T-helper 1 cell treated with Interleukin-12 subunit alpha and Interleukin-12 subunit beta and Interleukin-4 antibody, amounts not matched to agents 30 ng/mL and 1 ng/mL, for 36 hours (primary cell): ENCODE measurements around the gene CARD10. TPM values are rescaled to one million over a fixed set of nuclear protein-coding genes. Genes with fewer than 3 reads are reported as not detected.
"Not testable (repeated sequence)": the region's sequence is repeated elsewhere in the genome, so short reads cannot be mapped to it uniquely, and the experiment has no call there.

Experiments
- intact Hi-C: fragments of 100-400 bp; cut with micrococcal nuclease; formaldehyde crosslinking; loops from one replicate; pipeline ENCODE4 v1.15.1; 2024
- total RNA-seq: library from RNA; stranded (reverse); gene quantifications from 2 replicates; pipeline ENCODE4 v1.2.3, GENCODE V29; 2022

The CARD10 gene
- total RNA-seq, 1 donor from 2014 or later, result not detected

DNA sequence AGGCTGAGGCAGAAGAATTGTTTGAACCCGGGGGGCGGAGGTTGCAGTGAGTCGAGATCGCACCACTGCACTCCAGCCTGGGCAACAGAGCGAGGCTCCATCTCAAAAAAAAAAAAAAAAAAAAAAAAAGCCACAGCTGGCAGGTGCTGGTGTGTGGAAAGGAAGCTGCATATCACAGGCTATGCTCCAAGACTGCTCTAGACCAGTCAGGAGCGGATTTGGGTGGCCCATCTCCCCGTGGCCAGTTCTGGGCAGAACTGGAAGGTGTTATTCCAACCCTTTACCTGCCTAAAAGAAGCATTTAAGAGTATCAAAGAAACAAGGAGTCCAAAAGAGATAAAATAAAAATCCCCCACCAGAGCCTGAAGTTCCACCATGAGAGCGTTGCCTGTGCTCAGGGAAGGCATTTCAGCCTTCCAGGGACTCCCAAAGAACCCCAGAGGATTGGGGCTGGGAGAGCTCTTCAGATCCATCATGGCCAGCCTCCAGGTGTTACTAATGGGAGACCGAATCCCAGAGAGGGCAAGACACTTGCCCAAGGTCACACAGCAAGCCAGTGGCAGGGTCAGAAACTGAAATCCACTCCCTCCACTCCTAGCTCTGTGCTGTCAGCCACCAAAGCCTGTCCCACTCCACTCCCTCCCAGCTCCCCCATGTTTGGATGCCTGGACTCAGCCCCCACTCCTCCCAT, 47.3 kb downstream of the CARD10 start:
- intact Hi-C loops, result loop anchor here (1.0 to 2.0 kb wide), 3 partner anchors 21 to 95 kb away; no protein-coding TSS in a partner anchor

- intact Hi-C loops, result no loop called here
These were observed 49.1 kb downstream of the CARD10 start for GRCh38 chr22:37470087-37470445.

- intact Hi-C loops, result no loop called here
These were observed 49.7 kb downstream of the CARD10 start for GRCh38 chr22:37469416-37470086.

DNA sequence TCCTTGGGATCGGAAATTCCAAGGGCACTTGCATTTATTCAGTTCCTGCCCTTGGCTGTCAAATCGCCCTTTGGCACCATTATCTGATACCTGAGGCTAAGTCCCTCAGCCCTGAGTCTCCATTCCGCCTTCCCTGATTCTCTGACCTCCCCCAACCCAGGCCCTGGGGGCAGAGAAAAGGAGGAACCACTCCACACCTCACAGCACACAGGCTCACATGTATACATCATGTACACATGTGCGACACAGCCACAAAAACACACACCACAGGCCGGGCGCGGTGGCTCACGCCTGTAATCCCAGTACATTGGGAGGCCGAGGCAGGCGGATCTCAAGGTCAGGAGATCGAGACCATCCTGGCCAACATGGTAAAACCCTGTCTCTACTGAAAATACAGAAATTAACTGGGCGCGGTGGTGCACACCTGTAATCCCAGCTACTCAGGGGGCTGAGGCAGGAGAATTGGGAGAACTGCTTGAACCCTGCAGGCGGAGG, 51.0 kb downstream of the CARD10 start:
- intact Hi-C loops, result not testable (repeated sequence)

DNA sequence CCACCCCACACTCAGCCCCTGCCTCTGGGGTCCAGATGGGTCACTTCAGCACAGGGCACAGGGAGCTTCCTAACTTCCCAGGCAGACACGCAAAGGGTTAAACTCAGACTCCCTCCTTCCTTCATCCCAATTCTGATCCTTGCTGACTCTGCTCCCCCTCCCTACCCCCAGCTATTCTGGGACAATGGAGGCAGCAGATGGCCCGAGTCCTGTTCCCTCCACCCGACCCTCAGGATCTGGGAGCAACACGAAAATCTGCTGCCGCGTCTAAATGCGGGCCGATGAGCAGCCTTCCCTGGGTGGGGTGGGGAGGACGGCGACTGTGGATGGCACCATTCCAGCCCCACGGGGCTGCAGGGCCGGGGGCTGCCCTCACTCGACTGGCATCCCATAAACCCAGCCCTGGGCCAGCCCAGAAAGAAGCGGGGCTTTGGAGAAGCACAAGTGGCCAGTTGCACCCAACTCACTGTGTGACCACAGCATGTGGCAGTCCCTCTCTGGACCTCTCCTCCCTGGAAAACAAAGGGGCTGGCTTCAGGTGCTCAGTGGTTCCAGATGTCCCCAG, 51.7 kb downstream of the CARD10 start:
- intact Hi-C loops, result no loop called here

GRCh38 chr22:37464181-37464580, 55.0 kb downstream of the CARD10 start:
- intact Hi-C loops, result no loop called here

DNA sequence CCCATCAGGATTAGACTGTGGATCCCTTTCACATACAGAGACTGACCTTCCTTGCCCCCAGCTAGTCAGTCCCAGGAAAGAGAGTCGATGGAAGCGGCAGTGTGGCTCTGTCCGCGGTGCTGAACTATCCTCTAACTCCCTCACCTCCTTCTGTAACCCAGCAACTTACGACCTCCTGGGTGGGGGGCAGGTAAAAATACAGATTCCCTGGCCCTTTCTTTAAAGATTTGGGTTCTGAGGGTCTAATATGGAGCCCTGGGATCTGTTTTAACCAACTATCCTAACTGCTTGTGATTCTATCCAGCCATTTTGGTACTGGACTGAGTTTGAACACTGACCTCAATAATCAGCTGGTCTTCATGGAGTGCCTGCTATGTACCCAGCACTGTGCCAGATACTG, 56.2 kb downstream of the CARD10 start:
- intact Hi-C loops, result no loop called here

- intact Hi-C loops, result no loop called here
These were observed 56.8 kb downstream of the CARD10 start for GRCh38 chr22:37462436-37462835.

DNA sequence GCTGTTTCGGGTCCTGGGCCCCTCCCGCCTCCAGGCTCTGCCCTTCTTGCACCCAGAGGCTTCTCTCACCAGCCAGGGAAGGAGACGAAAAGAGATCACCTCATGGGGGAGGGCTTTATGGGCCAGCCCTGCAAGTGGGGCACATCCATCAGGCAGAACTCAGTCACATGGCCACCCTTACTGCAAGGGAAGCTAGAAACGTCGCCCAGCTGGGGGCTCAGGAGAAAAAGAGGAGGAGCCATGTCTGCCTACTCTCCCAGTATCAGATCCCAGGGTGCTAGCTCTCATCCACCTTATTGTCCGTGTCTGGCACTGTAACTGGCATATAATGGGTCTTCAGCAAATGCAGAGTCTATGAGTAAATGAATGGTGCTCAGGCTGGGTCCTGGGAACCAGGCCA, 57.3 kb downstream of the CARD10 start:
- intact Hi-C loops, result no loop called here

DNA sequence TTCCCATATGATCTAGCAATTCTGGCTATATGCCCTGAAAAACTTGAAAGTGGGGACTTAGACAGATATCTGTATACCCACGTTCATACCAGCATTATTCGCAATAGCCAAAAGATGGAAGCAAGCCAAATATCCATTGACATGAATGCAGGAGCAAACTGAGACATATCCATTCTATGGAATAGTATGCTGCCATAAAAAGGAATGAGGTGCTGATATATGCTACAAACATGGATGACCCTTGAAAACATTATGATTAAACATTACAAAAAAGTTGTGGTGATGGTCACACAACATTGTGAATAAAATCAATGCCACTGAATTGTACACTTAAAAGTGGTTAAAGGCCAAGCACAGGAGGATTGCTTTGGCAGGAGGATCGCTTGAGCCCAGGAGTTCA, 58.5 kb downstream of the CARD10 start:
- intact Hi-C loops, result no loop called here

GRCh38 chr22:37459206-37459605, 60.0 kb downstream of the CARD10 start:
- intact Hi-C loops, result no loop called here

DNA sequence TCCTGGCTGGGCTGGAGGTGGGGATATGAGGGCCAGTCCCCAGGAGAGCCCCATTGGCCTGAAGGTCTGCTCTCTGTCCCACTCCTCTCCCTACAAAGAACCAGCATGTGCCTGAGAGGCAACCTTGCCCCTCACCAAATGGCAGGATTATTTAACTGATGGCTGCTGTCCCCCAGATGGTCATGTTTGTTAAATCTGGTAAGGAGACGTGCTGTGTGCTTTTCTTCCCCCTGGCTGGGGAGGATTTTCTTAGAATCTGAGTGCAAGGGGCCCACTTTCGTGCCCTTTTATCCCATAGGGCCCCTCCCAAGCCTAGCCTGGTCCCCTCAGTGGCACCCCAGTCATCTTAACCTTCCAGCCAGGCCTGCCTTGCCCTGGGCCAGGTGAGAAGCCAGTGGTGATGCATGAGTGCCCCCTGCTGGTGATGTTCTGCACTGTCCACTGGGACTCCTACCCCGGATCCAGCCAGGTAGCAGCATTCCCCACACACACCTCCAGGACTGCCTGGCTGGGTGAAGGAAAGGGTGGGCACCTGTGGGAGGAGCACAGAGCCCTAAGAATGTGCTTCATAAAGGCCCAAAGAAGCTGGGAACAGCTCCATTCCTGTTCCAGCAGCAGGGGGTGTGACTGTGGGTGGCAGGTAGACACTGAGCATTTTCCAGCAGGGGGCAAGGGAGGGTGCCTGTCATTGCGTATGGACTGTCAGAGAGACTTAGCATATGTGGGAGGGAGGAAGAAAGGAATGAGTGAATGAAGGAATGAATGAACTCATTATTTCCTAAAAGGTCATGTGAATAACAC, 61.9 kb downstream of the CARD10 start:
- intact Hi-C loops, result loop anchor here (1.0 to 2.0 kb wide), 4 partner anchors 140 to 378 kb away; no protein-coding TSS in a partner anchor

DNA sequence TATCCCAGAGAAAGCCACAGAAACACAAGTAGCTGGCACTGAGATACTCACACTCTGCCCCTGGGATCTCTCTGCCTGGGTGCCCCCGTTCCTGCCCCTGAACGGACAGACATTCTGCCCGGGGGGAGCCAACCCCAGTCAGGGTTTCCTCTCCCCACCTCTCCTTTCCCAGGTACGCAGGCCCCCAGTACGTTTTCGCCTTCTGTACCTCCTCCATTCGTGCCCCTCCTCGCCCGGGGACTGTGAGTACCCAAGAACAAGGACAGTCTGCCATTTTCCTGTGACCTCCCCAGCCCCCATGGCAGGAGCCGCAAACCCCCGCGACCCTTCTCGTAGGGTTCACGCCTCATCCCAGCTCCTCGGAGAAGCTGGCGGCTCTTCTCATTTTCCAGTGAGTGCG, 62.9 kb downstream of the CARD10 start:
- intact Hi-C loops, result loop anchor here (2.0 kb wide), 1 partner anchor 294 kb away; no protein-coding TSS in a partner anchor

GRCh38 chr22:37455896-37456295, 63.3 kb downstream of the CARD10 start:
- intact Hi-C loops, result loop anchor here (2.0 kb wide), 1 partner anchor 293 kb away; no protein-coding TSS in a partner anchor

- intact Hi-C loops, result no loop called here
These were observed 64.1 kb downstream of the CARD10 start for GRCh38 chr22:37454857-37455686.

GRCh38 chr22:37453696-37454095, 65.5 kb downstream of the CARD10 start:
- intact Hi-C loops, result no loop called here

DNA sequence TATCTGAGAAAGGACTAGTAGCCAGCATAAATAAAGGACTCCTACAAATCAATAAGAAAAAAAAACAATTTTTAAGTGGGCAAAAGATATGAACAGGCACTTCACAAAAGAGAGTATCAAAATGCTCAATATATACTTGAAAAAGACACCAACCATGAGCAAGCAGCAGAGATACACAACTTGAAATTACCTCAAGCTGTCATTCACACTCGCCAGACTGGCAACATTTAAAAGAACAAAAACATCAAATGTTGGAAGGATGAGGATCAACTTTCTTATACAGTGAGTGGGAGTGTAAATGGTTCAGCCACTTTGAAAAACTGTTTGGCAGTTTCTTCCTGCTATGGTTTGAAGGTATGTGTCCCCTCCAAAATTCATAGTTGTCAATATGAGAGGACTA, 68.0 kb downstream of the CARD10 start:
- intact Hi-C loops, result no loop called here

GRCh38 chr22:37449331-37450001, 69.7 kb downstream of the CARD10 start:
- intact Hi-C loops, result no loop called here

DNA sequence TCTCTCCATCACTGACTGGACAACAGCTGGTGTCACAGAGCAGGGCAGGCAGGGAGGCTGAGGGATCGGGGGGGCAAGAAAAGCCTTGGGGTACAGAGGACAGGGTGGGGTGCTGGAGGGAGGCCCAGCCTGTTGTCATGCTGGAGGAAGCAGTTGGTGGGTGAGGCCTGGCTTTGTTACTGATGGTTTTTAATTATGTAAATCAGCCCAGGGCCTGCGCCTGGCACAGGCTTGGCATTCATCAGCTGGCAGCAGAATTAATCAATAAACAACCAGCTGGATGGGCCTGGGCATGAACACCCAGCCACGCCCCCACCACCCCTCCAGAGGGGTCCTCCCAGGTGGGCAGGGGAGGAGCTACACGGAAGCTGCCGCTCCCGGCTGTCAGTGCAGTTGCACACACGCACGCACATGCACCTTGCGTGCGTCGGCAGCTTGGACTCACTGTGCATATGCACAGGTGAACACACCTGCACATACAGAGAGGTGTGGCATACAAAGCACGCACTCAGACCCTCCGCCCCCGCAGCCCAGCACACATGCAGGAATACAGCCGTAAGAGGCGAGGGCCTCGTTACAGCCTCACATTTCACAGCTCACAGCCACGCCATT, 70.6 kb downstream of the CARD10 start:
- intact Hi-C loops, result no loop called here

GRCh38 chr22:37445501-37445900, 73.7 kb downstream of the CARD10 start:
- intact Hi-C loops, result no loop called here
